Ovary (tissue), 3 donors: ENCODE measurements around the gene ZNF480.
"Not testable (repeated sequence)": the region's sequence is repeated elsewhere in the genome, so short reads cannot be mapped to it uniquely, and the experiment has no call there.

Experiments used
- CTCF ChIP-seq, 3 donors: fragments of 450-650 bp in 2 of 3; fragments of 200-600 bp in 1 of 3; IDR thresholded peaks; one replicate each; pipeline versions ENCODE4 v1.5.1 to v1.8.0; 2016 to 2022; ENCODE audit warnings: antibody characterized with exemption in 3 of 3, mild to moderate bottlenecking in 1 of 3
- EP300 ChIP-seq: sonication (generic); formaldehyde crosslinking; IDR thresholded peaks from one replicate; pipeline ENCODE4 v1.6.1; 2017; ENCODE audit warnings: antibody characterized with exemption
- POLR2A ChIP-seq: fragments of 450-650 bp; IDR thresholded peaks from one replicate; pipeline ENCODE4 v1.6.1; 2017; ENCODE audit warnings: antibody characterized with exemption, mild to moderate bottlenecking, moderate library complexity
- donor health status: DM: no; HTN: no; CAD: no.

GRCh38 chr19:52292946-52293345 lies 4.0 kb upstream of the ZNF480 start:
- not testable (repeated sequence) for TF ChIP-seq CTCF (IDR thresholded peaks at IDR 0.05); POLR2A; EP300
